HG02840 (cell line): ENCODE results near the gene GADD45A.

ENCODE experiments used
- ATAC-seq: cut with Tn5 transposase; IDR thresholded peaks from one replicate; pipeline ENCODE4 v1.9.1; 2021; ENCODE audit warnings: mild to moderate bottlenecking, moderate library complexity, moderate number of reproducible peaks; ENCODE audit not compliant: unreplicated experiment, low FRiP score

GADD45A gene

DNA sequence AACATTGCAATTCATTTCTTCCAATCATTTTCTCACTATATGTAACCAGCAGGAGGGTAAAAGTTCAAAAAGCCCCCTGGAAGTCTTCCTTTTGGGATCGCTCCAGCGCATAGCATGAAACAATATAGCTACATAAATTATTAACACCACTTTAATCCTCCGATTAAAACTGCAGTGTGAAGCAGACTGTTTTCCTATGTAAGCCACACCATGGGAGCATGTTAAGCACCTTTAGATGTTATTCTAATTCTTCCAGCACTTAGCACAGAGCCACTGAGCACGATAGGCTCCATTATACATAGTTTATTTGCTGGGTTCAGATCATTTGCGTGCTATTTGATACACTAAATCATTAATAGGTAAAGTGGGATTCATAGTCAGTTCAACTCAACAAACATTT lies 18.4 kb upstream of the GADD45A start:
- no peak for ATAC-seq

- ATAC-seq: no peak
These were observed 16.3 kb upstream of the GADD45A start for GRCh38 chr1:67668660-67669059.

GRCh38 chr1:67672260-67672803 lies 12.7 kb upstream of the GADD45A start:
- no peak for ATAC-seq

GRCh38 chr1:67673468-67674201 lies 11.4 kb upstream of the GADD45A start:
- no peak for ATAC-seq

GRCh38 chr1:67674260-67675011 lies 10.6 kb upstream of the GADD45A start:
- ATAC-seq: no peak

DNA sequence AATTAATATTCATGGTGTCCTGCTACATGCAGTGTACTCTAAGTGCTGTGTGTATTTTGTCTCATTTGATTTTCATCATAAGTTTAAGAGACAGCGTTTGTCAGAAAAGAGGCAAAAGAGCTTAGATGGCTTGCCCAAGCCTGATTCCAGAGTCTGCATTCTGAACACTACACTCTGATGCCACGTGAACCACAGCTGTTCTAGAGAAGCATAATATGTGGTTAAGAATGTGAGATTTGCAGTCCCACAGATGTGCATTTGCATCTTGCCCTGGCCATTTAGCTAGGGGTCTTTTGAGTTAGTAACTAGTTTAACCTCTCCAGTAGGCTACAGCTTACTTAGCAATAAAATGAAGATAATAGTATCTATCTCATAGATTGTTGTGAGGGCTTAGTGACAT lies 9.2 kb upstream of the GADD45A start:
- no peak for ATAC-seq

GRCh38 chr1:67676287-67676686 lies 8.7 kb upstream of the GADD45A start:
- no peak for ATAC-seq

GRCh38 chr1:67676946-67677345 lies 8.1 kb upstream of the GADD45A start:
- ATAC-seq: no peak

DNA sequence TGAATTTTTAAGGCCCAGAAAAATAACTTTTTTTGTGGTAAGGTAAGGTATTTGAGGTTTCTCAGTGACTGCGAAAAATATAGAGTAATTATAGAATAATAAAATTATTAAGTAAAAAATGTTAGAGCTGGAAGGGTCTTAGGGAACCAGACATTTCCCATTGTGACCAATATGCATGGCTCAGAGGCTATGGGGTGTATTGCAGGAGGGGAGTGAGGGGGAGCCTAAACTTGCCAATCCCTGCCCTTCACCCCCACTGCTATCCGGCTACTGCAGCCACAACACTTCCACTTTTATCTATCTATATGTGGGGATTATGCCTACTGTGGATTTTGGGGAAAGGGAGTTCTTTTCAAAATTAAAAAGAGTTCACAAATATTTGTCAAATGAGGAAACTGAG lies 7.6 kb upstream of the GADD45A start:
- no peak for ATAC-seq

GRCh38 chr1:67677930-67678329 lies 7.1 kb upstream of the GADD45A start:
- no peak for ATAC-seq

GRCh38 chr1:67679691-67680090 lies 5.3 kb upstream of the GADD45A start:
- ATAC-seq: no peak

- no peak for ATAC-seq
These were observed 4.5 kb upstream of the GADD45A start for GRCh38 chr1:67680486-67680885.

GRCh38 chr1:67682659-67683197 lies 2.3 kb upstream of the GADD45A start:
- ATAC-seq: no peak

GRCh38 chr1:67683316-67683715 lies 1.7 kb upstream of the GADD45A start:
- ATAC-seq: no peak

GRCh38 chr1:67683766-67684525 lies 1.1 kb upstream of the GADD45A start:
- ATAC-seq: no peak

- ATAC-seq: no peak
These were observed 405 bp upstream of the GADD45A start for GRCh38 chr1:67684526-67685066.

- peak; percentile 13 for ATAC-seq
These were observed 711 bp downstream of the GADD45A start for GRCh38 chr1:67685558-67686266.

- peak; percentile 10 for ATAC-seq
These were observed 1.5 kb downstream of the GADD45A start for GRCh38 chr1:67686267-67687197.

GRCh38 chr1:67687198-67687545 lies 2.2 kb downstream of the GADD45A start:
- ATAC-seq: no peak
